ENCODE data around the gene RAB21.
"Not testable (repeated sequence)": the region's sequence is repeated elsewhere in the genome, so short reads cannot be mapped to it uniquely, and the experiment has no call there.

RAB21 gene

GRCh38 chr12:71795901-71796300 lies 41.2 kb downstream of the RAB21 start:
- no peak for DNase-seq (ENCODE audit: low read depth in 3 of 3)

GRCh38 chr12:71797531-71797930 lies 42.9 kb downstream of the RAB21 start:
- no peak for DNase-seq (ENCODE audit: low read depth in 3 of 3)

GRCh38 chr12:71799106-71799505 lies 44.4 kb downstream of the RAB21 start:
- DNase-seq (ENCODE audit: low read depth in 3 of 3) = no peak

- DNase-seq (ENCODE audit: low read depth in 3 of 3) = no peak
These were observed 45.5 kb downstream of the RAB21 start for GRCh38 chr12:71800177-71800576.

GRCh38 chr12:71804505-71804904 lies 49.8 kb downstream of the RAB21 start:
- DNase-seq (ENCODE audit: low read depth in 3 of 3) = no peak

- DNase-seq (ENCODE audit: low read depth in 3 of 3) = no peak
These were observed 56.3 kb downstream of the RAB21 start for GRCh38 chr12:71810921-71811320.

- DNase-seq (ENCODE audit: low read depth in 3 of 3) = not testable (repeated sequence)
These were observed 60.6 kb downstream of the RAB21 start for GRCh38 chr12:71815242-71815641.

GRCh38 chr12:71822088-71822487 lies 67.4 kb downstream of the RAB21 start:
- not testable (repeated sequence) for DNase-seq (ENCODE audit: low read depth in 3 of 3)

GRCh38 chr12:71828813-71829212 lies 74.2 kb downstream of the RAB21 start:
- no peak for DNase-seq (ENCODE audit: low read depth in 3 of 3)

GRCh38 chr12:71837356-71837755 lies 82.7 kb downstream of the RAB21 start:
- DNase-seq (ENCODE audit: low read depth in 3 of 3) = no peak

- DNase-seq (ENCODE audit: low read depth in 3 of 3) = no peak
These were observed 83.6 kb downstream of the RAB21 start for GRCh38 chr12:71838231-71838630.

GRCh38 chr12:71838676-71839075 lies 84.0 kb downstream of the RAB21 start:
- DNase-seq (ENCODE audit: low read depth in 3 of 3) = no peak

GRCh38 chr12:71840231-71840847 lies 85.7 kb downstream of the RAB21 start:
- DNase-seq (ENCODE audit: low read depth in 3 of 3) = no peak

- DNase-seq (ENCODE audit: low read depth in 3 of 3) = no peak
These were observed 91.8 kb downstream of the RAB21 start for GRCh38 chr12:71846322-71846940.

GRCh38 chr12:71848212-71848611 lies 93.5 kb downstream of the RAB21 start:
- DNase-seq (ENCODE audit: low read depth in 3 of 3) = no peak

- DNase-seq (ENCODE audit: low read depth in 3 of 3) = no peak
These were observed 94.6 kb downstream of the RAB21 start for GRCh38 chr12:71849109-71849851.
